ENCODE data around the gene FAM47E.

FAM47E gene

DNA sequence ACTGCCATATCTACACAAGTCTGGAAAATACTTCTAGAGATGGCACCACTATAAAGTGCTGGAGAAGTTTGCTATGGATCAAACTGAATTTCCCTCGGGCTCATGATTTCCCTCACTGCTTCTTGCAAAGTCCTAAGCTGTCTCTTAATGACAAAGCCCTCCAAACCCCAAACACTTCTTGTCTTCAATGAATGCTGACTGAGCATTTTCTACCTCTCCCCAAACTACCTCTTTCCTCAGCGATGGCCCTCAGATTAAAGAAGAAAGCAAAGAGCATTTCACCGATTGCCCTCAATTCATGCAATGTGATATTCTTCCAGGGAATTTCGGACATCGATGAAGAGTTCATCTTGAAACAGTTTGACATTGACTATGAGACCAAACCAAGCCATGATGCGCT is 19.7 kb downstream of the FAM47E start:
- no peak overlapping the region for H2AFZ ChIP-seq (ENCODE audit: low read depth, low read length)
- no peak overlapping the region for H3K4ac ChIP-seq (ENCODE audit: low read depth in 1 of 2, low read length in 2 of 2)
- H3K36me3 ChIP-seq (ENCODE audit: control insufficient read depth in 1 of 2, insufficient read depth in 2 of 2, low read depth in 1 of 2, low read length in 2 of 2): no peaks in the 10 kb centered on the region
- H3K23ac ChIP-seq (ENCODE audit: low read length in 2 of 2): no peak overlapping the region
- no peak overlapping the region for H3K4me3 ChIP-seq (ENCODE audit: insufficient read depth in 1 of 2, low read depth in 1 of 2, low read length in 2 of 2)
- H4K8ac ChIP-seq (ENCODE audit: low read length): no peak overlapping the region
- no peak overlapping the region for H3K9ac ChIP-seq (ENCODE audit: low read length)
- H3K14ac ChIP-seq (ENCODE audit: low read length in 2 of 2): no peak overlapping the region
- DNase-seq: no peak
- H2BK15ac ChIP-seq (ENCODE audit: low read depth, poor library complexity, severe bottlenecking): no peak overlapping the region
- no peak overlapping the region for H2BK120ac ChIP-seq (ENCODE audit: low read depth, low read length)
- no peak overlapping the region for H3K27ac ChIP-seq (ENCODE audit: low read length, poor library complexity, severe bottlenecking)
- no peak overlapping the region for H2BK5ac ChIP-seq (ENCODE audit: low read depth, low read length, poor library complexity, severe bottlenecking)
- H2AK5ac ChIP-seq (ENCODE audit: low read length, severe bottlenecking): no peak overlapping the region
- no peak overlapping the region for H4K91ac ChIP-seq (ENCODE audit: low read length)
- no peaks in the 10 kb centered on the region for H3K9me3 ChIP-seq (ENCODE audit: control insufficient read depth, low read length)
- no peaks in the 10 kb centered on the region for H3K4me1 ChIP-seq (ENCODE audit: control insufficient read depth, insufficient read depth, low read depth, low read length)
- H2BK12ac ChIP-seq (ENCODE audit: low read length in 2 of 2): no peak overlapping the region
- no peaks in the 10 kb centered on the region for H3K79me1 ChIP-seq (replicated peaks; ENCODE audit: low read length, poor library complexity, severe bottlenecking)
- H3K27me3 ChIP-seq (ENCODE audit: control insufficient read depth in 1 of 2, insufficient read depth in 1 of 2, low read length in 2 of 2): peaks cover 3 to 7% of the 10 kb centered on the region in 2 experiments
- H3K18ac ChIP-seq (ENCODE audit: low read depth in 1 of 2, low read length in 2 of 2): no peak overlapping the region
- no peak overlapping the region for H3K4me2 ChIP-seq (ENCODE audit: low read length, poor library complexity, severe bottlenecking)
- WGBS: 88% methylated on average over 6 of the region's 6 CpGs

DNA sequence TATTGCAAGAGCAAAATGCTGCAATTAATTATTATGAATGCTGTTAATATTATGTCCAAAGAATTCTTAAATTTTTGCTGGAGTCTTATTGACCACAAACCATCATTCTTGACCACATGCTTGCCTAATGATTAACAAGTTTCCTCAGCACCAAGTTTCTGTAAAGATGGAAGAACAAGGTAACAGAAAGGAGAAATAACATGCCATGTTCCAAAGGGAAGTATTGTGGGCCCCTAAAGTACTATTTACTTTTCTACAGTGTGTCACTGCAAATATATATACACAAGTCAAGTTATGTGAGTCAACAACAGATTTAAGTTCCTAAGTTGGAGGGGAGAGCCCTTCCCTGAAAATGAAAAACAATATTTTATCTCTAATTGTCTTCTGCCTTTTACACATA is 20.6 kb downstream of the FAM47E start:
- H2BK5ac ChIP-seq (ENCODE audit: low read depth, low read length, poor library complexity, severe bottlenecking): no peak overlapping the region
- no peaks in the 10 kb centered on the region for H3K4me1 ChIP-seq (ENCODE audit: control insufficient read depth, insufficient read depth, low read depth, low read length)
- no peak overlapping the region for H2BK15ac ChIP-seq (ENCODE audit: low read depth, poor library complexity, severe bottlenecking)
- H3K36me3 ChIP-seq (ENCODE audit: control insufficient read depth in 1 of 2, insufficient read depth in 2 of 2, low read depth in 1 of 2, low read length in 2 of 2): no peaks in the 10 kb centered on the region
- no peak overlapping the region for H4K91ac ChIP-seq (ENCODE audit: low read length)
- no peak overlapping the region for H3K4ac ChIP-seq (ENCODE audit: low read depth in 1 of 2, low read length in 2 of 2)
- no peak overlapping the region for H3K4me3 ChIP-seq (ENCODE audit: insufficient read depth in 1 of 2, low read depth in 1 of 2, low read length in 2 of 2)
- DNase-seq: no peak
- H2AK5ac ChIP-seq (ENCODE audit: low read length, severe bottlenecking): no peak overlapping the region
- H4K8ac ChIP-seq (ENCODE audit: low read length): no peak overlapping the region
- H3K4me2 ChIP-seq (ENCODE audit: low read length, poor library complexity, severe bottlenecking): no peak overlapping the region
- H3K27me3 ChIP-seq (ENCODE audit: control insufficient read depth in 1 of 2, insufficient read depth in 1 of 2, low read length in 2 of 2): peaks cover 3 to 4% of the 10 kb centered on the region in 2 experiments
- no peaks in the 10 kb centered on the region for H3K79me1 ChIP-seq (replicated peaks; ENCODE audit: low read length, poor library complexity, severe bottlenecking)
- no peak overlapping the region for H3K14ac ChIP-seq (ENCODE audit: low read length in 2 of 2)
- no peak overlapping the region for H3K18ac ChIP-seq (ENCODE audit: low read depth in 1 of 2, low read length in 2 of 2)
- no peak overlapping the region for H2BK12ac ChIP-seq (ENCODE audit: low read length in 2 of 2)
- no peaks in the 10 kb centered on the region for H3K9me3 ChIP-seq (ENCODE audit: control insufficient read depth, low read length)
- H3K27ac ChIP-seq (ENCODE audit: low read length, poor library complexity, severe bottlenecking): no peak overlapping the region
- H3K23ac ChIP-seq (ENCODE audit: low read length in 2 of 2): no peak overlapping the region
- no peak overlapping the region for H3K9ac ChIP-seq (ENCODE audit: low read length)
- no peak overlapping the region for H2AFZ ChIP-seq (ENCODE audit: low read depth, low read length)
- no peak overlapping the region for H2BK120ac ChIP-seq (ENCODE audit: low read depth, low read length)

DNA sequence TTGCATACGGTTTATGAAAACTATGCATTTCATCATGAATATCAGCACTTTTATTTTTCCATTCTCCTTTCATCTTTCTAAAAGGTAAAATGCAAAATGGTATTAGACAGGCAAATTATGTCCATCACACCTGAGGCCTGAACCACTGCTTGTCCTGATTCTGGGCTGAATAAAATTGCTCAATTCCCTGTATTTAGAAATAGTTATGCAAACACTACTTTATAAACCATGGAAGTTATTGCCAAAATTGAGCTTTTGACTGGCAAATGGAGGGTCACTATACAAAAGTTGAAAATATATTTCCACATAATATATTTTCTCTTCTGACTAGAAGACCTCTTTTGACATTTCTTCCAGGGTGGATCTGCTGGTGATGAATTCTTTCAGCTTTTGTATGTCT is 21.1 kb downstream of the FAM47E start:
- H3K9me3 ChIP-seq (ENCODE audit: control insufficient read depth, low read length): no peaks in the 10 kb centered on the region
- no peak overlapping the region for H4K91ac ChIP-seq (ENCODE audit: low read length)
- no peaks in the 10 kb centered on the region for H3K79me1 ChIP-seq (replicated peaks; ENCODE audit: low read length, poor library complexity, severe bottlenecking)
- no peak overlapping the region for H3K27ac ChIP-seq (ENCODE audit: low read length, poor library complexity, severe bottlenecking)
- no peak overlapping the region for H4K8ac ChIP-seq (ENCODE audit: low read length)
- H2AFZ ChIP-seq (ENCODE audit: low read depth, low read length): no peak overlapping the region
- no peak overlapping the region for H2BK12ac ChIP-seq (ENCODE audit: low read length in 2 of 2)
- no peak overlapping the region for H2BK5ac ChIP-seq (ENCODE audit: low read depth, low read length, poor library complexity, severe bottlenecking)
- no peak overlapping the region for H3K14ac ChIP-seq (ENCODE audit: low read length in 2 of 2)
- H2BK120ac ChIP-seq (ENCODE audit: low read depth, low read length): no peak overlapping the region
- no peak overlapping the region for H3K4ac ChIP-seq (ENCODE audit: low read depth in 1 of 2, low read length in 2 of 2)
- no peak overlapping the region for H3K23ac ChIP-seq (ENCODE audit: low read length in 2 of 2)
- no peaks in the 10 kb centered on the region for H3K36me3 ChIP-seq (ENCODE audit: control insufficient read depth in 1 of 2, insufficient read depth in 2 of 2, low read depth in 1 of 2, low read length in 2 of 2)
- H3K27me3 ChIP-seq (ENCODE audit: control insufficient read depth in 1 of 2, insufficient read depth in 1 of 2, low read length in 2 of 2): peaks cover 0 to 3% of the 10 kb centered on the region in 2 experiments
- H2AK5ac ChIP-seq (ENCODE audit: low read length, severe bottlenecking): no peak overlapping the region
- no peak overlapping the region for H3K18ac ChIP-seq (ENCODE audit: low read depth in 1 of 2, low read length in 2 of 2)
- DNase-seq: no peak
- H3K4me2 ChIP-seq (ENCODE audit: low read length, poor library complexity, severe bottlenecking): no peak overlapping the region
- 100% methylated on average over 1 of the region's 1 CpG for WGBS
- H3K9ac ChIP-seq (ENCODE audit: low read length): no peak overlapping the region
- H3K4me3 ChIP-seq (ENCODE audit: insufficient read depth in 1 of 2, low read depth in 1 of 2, low read length in 2 of 2): no peak overlapping the region
- no peak overlapping the region for H2BK15ac ChIP-seq (ENCODE audit: low read depth, poor library complexity, severe bottlenecking)
- H3K4me1 ChIP-seq (ENCODE audit: control insufficient read depth, insufficient read depth, low read depth, low read length): no peaks in the 10 kb centered on the region

DNA sequence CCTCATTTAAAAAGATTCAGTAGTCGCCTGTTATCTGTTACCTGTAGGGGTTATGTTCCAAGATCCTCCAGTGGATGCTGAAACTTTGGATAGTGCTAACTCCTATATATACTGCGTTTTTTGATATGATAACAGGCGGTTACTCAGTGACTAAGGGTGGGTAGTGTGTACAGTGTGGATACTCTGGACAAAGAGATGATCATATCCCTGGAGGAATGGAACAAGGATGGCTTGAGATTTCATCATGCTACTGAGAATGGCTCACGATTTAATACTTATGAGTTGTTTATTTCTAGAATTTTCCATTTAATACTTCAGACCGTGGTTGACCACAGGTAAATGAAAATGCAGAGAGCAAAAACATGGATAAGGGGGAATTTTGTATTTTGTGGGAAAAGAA is 21.5 kb downstream of the FAM47E start:
- Histone ChIP-seq H3K27me3 (ENCODE audit: control insufficient read depth in 1 of 2, insufficient read depth in 1 of 2, low read length in 2 of 2) (peaks cover 0 to 3% of the 10 kb centered on the region in 2 experiments), H2AK5ac (ENCODE audit: low read length, severe bottlenecking) (no peak overlapping the region), H3K27ac (ENCODE audit: low read length, poor library complexity, severe bottlenecking) (no peak overlapping the region), H4K91ac (ENCODE audit: low read length) (no peak overlapping the region), H3K36me3 (ENCODE audit: control insufficient read depth in 1 of 2, insufficient read depth in 2 of 2, low read depth in 1 of 2, low read length in 2 of 2) (no peaks in the 10 kb centered on the region), H3K4me3 (ENCODE audit: insufficient read depth in 1 of 2, low read depth in 1 of 2, low read length in 2 of 2) (no peak overlapping the region), H3K4ac (ENCODE audit: low read depth in 1 of 2, low read length in 2 of 2) (no peak overlapping the region), H3K23ac (ENCODE audit: low read length in 2 of 2) (no peak overlapping the region), H3K4me1 (ENCODE audit: control insufficient read depth, insufficient read depth, low read depth, low read length) (no peaks in the 10 kb centered on the region), H2BK5ac (ENCODE audit: low read depth, low read length, poor library complexity, severe bottlenecking) (no peak overlapping the region), H2BK15ac (ENCODE audit: low read depth, poor library complexity, severe bottlenecking) (no peak overlapping the region), H3K4me2 (ENCODE audit: low read length, poor library complexity, severe bottlenecking) (no peak overlapping the region), H2BK120ac (ENCODE audit: low read depth, low read length) (no peak overlapping the region), H3K9ac (ENCODE audit: low read length) (no peak overlapping the region), H3K79me1 (replicated peaks; ENCODE audit: low read length, poor library complexity, severe bottlenecking) (no peaks in the 10 kb centered on the region), H3K9me3 (ENCODE audit: control insufficient read depth, low read length) (no peaks in the 10 kb centered on the region), H3K14ac (ENCODE audit: low read length in 2 of 2) (no peak overlapping the region), H4K8ac (ENCODE audit: low read length) (no peak overlapping the region), H3K18ac (ENCODE audit: low read depth in 1 of 2, low read length in 2 of 2) (no peak overlapping the region), H2BK12ac (ENCODE audit: low read length in 2 of 2) (no peak overlapping the region), H2AFZ (ENCODE audit: low read depth, low read length) (no peak overlapping the region)
- DNase-seq: no peak
- WGBS: 91% methylated on average over 3 of the region's 5 CpGs
